Neural cell (in vitro differentiated cells): ENCODE data around the gene VEPH1. TPM values are rescaled to one million over a fixed set of nuclear protein-coding genes. Genes with fewer than 3 reads are reported as not detected.

ENCODE experiments used
- polyA plus RNA-seq: library from polyadenylated mRNA; depleted of rRNA; stranded (reverse); fragments of >200 nt; gene quantifications from 2 replicates; pipeline ENCODE4 v1.2.3, GENCODE V29; 2014

The VEPH1 gene
- polyA plus RNA-seq, 1 donor from 2014 or later = 0.89 TPM

Other genes with a start within 250 kb of the VEPH1 start
- gene PTX3, start 66.6 kb downstream of the VEPH1 start, polyA plus RNA-seq = 0.57 and 3.6 TPM in 2 replicates